Suprapubic skin (tissue), 4 donors: Measurements from ENCODE around the gene CCN5.

ENCODE experiments used
- EP300 ChIP-seq: sonication (generic); formaldehyde crosslinking; IDR thresholded peaks from one replicate; pipeline ENCODE4 v1.6.1; 2017; ENCODE audit warnings: antibody characterized with exemption
- POLR2A ChIP-seq, 2 donors: fragments of 450-650 bp; IDR thresholded peaks; one replicate each; pipeline ENCODE4 v1.6.1; 2017; ENCODE audit warnings: antibody characterized with exemption in 2 of 2, mild to moderate bottlenecking in 2 of 2, moderate library complexity in 2 of 2
- POLR2AphosphoS5 ChIP-seq, 3 donors: sonication (generic); formaldehyde crosslinking; IDR thresholded peaks; one replicate each; pipeline ENCODE4 v1.6.1; 2017; ENCODE audit warnings: antibody characterized with exemption in 3 of 3
- TF ChIP-seq, protein P1 (sequence below), 2 donors: fragments of 200-600 bp in 1 of 2; fragments of 450-650 bp in 1 of 2; sonication (generic) in 1 of 2; IDR thresholded peaks; one replicate each; pipeline ENCODE4 v1.5.1; 2016 to 2019; ENCODE audit warnings: antibody characterized with exemption in 2 of 2, mild to moderate bottlenecking in 1 of 2, moderate library complexity in 1 of 2

DNA sequence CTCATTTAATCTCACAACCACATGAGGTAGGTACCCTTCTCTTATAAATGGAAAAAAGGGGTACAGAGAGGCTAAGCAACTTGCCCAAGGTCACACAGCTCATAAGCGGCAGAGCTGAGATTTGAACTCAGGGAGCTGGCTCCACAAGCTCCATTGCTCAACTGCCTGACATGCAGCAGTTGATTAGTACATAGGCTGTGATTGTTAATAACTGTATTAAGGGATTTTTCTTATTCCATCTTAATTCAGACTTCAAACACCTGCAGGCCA, 6.6 kb downstream of the CCN5 start:
- no peak for TF ChIP-seq EP300
- TF ChIP-seq, protein P1, sequence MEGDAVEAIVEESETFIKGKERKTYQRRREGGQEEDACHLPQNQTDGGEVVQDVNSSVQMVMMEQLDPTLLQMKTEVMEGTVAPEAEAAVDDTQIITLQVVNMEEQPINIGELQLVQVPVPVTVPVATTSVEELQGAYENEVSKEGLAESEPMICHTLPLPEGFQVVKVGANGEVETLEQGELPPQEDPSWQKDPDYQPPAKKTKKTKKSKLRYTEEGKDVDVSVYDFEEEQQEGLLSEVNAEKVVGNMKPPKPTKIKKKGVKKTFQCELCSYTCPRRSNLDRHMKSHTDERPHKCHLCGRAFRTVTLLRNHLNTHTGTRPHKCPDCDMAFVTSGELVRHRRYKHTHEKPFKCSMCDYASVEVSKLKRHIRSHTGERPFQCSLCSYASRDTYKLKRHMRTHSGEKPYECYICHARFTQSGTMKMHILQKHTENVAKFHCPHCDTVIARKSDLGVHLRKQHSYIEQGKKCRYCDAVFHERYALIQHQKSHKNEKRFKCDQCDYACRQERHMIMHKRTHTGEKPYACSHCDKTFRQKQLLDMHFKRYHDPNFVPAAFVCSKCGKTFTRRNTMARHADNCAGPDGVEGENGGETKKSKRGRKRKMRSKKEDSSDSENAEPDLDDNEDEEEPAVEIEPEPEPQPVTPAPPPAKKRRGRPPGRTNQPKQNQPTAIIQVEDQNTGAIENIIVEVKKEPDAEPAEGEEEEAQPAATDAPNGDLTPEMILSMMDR (IDR thresholded peaks at IDR 0.05): no peak
- TF ChIP-seq POLR2A (IDR thresholded peaks at IDR 0.05): no peak
- TF ChIP-seq POLR2AphosphoS5 (IDR thresholded peaks at IDR 0.05): no peak
